Measurements from ENCODE around the gene CDH12.

CDH12 gene

GRCh38 chr5:21823076-21823574, 1030.0 kb downstream of the CDH12 start:
- no peak for DNase-seq (ENCODE audit: low read depth)

- no peak for DNase-seq (ENCODE audit: low read depth)
These were observed 1032.6 kb downstream of the CDH12 start for GRCh38 chr5:21820527-21820926.

GRCh38 chr5:21818370-21818720, 1034.8 kb downstream of the CDH12 start:
- DNase-seq (ENCODE audit: low read depth): no peak

- DNase-seq (ENCODE audit: low read depth): no peak
These were observed 1035.3 kb downstream of the CDH12 start for GRCh38 chr5:21817668-21818369.

GRCh38 chr5:21810737-21811316, 1042.3 kb downstream of the CDH12 start:
- DNase-seq (ENCODE audit: low read depth): no peak

GRCh38 chr5:21809611-21810010, 1043.5 kb downstream of the CDH12 start:
- DNase-seq (ENCODE audit: low read depth): no peak

GRCh38 chr5:21807953-21808352, 1045.2 kb downstream of the CDH12 start:
- DNase-seq (ENCODE audit: low read depth): no peak

- DNase-seq (ENCODE audit: low read depth): no peak
These were observed 1046.2 kb downstream of the CDH12 start for GRCh38 chr5:21806943-21807342.

GRCh38 chr5:21806271-21806670, 1046.9 kb downstream of the CDH12 start:
- no peak for DNase-seq (ENCODE audit: low read depth)

GRCh38 chr5:21802869-21803490, 1050.2 kb downstream of the CDH12 start:
- DNase-seq (ENCODE audit: low read depth): no peak

- DNase-seq (ENCODE audit: low read depth): no peak
These were observed 1051.0 kb downstream of the CDH12 start for GRCh38 chr5:21802100-21802499.

GRCh38 chr5:21792748-21793147, 1060.4 kb downstream of the CDH12 start:
- DNase-seq (ENCODE audit: low read depth): no peak

- DNase-seq (ENCODE audit: low read depth): no peak
These were observed 1061.8 kb downstream of the CDH12 start for GRCh38 chr5:21791304-21791703.

- DNase-seq (ENCODE audit: low read depth): no peak
These were observed 1068.7 kb downstream of the CDH12 start for GRCh38 chr5:21784487-21784886.

- DNase-seq (ENCODE audit: low read depth): no peak
These were observed 1070.0 kb downstream of the CDH12 start for GRCh38 chr5:21783074-21783679.

- DNase-seq (ENCODE audit: low read depth): no peak
These were observed 1076.7 kb downstream of the CDH12 start for GRCh38 chr5:21776466-21776865.

GRCh38 chr5:21774801-21775200, 1078.3 kb downstream of the CDH12 start:
- DNase-seq (ENCODE audit: low read depth): no peak

GRCh38 chr5:21774281-21774680, 1078.9 kb downstream of the CDH12 start:
- DNase-seq (ENCODE audit: low read depth): no peak

GRCh38 chr5:21773456-21773855, 1079.7 kb downstream of the CDH12 start:
- DNase-seq (ENCODE audit: low read depth): no peak

- DNase-seq (ENCODE audit: low read depth): no peak
These were observed 1087.7 kb downstream of the CDH12 start for GRCh38 chr5:21765406-21765805.

GRCh38 chr5:21739096-21739495, 1114.0 kb downstream of the CDH12 start:
- DNase-seq (ENCODE audit: low read depth): no peak

- DNase-seq (ENCODE audit: low read depth): no peak
These were observed 1129.6 kb downstream of the CDH12 start for GRCh38 chr5:21723500-21723899.

Data from stimulated activated CD8-positive, alpha-beta memory T cell treated with anti-CD3 and anti-CD28 coated beads, Interleukin-12 subunit alpha, Interleukin-12 subunit beta, amount 100 ng/mL, for 1 hour (primary cell).